ENCODE data around the gene TBC1D7.
A peak's percentile ranks its signal among the peaks of the same experiment; 100 is the strongest.

TBC1D7 gene

DNA sequence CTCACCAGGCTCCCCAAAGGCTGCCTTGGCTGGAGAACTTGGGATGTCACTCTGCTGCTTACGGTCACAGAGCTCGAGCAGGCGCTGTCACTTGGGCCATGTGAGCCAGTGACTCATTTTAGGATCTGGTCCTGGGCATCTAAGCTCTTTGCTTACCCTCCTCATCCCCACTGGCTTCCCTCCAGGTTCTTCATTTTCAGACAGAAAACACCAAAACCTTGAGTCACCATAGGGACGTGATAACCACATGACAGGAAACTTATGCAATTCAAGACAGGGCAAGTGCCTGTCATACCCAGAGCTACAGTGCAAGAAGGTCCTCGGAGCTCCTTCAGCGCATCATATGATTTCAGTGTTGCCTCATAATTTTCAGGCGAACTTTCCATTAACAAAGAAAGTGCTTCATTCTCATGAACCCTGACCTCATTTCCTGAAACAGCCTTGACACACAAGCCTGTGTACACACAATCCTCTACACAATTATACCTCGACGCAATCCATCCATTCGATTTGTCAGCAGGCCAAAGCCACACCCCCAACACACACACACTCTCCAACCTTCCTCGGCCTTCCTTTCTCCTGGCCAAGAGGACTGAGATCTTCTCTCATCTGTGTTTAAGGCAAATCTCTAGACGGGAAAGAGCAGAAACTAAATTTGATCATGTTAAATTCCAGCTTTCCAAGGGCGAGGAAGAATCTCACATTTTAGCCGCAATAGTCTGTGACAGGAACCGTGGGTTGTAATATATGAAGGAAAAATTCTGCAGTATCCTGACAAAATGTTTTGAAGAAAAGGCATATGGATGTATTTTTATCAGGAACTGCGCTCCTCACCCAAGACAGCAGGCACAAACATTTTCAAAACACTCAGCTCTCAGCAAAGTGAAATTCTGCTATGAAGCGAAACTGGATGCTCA is 25.3 kb downstream of the TBC1D7 start (continued):
- TF ChIP-seq, protein P1, sequence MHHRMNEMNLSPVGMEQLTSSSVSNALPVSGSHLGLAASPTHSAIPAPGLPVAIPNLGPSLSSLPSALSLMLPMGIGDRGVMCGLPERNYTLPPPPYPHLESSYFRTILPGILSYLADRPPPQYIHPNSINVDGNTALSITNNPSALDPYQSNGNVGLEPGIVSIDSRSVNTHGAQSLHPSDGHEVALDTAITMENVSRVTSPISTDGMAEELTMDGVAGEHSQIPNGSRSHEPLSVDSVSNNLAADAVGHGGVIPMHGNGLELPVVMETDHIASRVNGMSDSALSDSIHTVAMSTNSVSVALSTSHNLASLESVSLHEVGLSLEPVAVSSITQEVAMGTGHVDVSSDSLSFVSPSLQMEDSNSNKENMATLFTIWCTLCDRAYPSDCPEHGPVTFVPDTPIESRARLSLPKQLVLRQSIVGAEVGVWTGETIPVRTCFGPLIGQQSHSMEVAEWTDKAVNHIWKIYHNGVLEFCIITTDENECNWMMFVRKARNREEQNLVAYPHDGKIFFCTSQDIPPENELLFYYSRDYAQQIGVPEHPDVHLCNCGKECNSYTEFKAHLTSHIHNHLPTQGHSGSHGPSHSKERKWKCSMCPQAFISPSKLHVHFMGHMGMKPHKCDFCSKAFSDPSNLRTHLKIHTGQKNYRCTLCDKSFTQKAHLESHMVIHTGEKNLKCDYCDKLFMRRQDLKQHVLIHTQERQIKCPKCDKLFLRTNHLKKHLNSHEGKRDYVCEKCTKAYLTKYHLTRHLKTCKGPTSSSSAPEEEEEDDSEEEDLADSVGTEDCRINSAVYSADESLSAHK (tag by site-specific recombination; IDR thresholded peaks at IDR 0.05): no peak
- TF ChIP-seq PRDM10 (tag by site-specific recombination; IDR thresholded peaks at IDR 0.05) (no peak), ZNF324 (tag by site-specific recombination; IDR thresholded peaks at IDR 0.05) (0 out of 2 replicates have a peak, but pooled peaks have one; percentile 43), KLF10 (tag by site-specific recombination; IDR thresholded peaks at IDR 0.05) (no peak), ZNF350 (tag by site-specific recombination; IDR thresholded peaks at IDR 0.05) (no peak), ZNF48 (tag by site-specific recombination; IDR thresholded peaks at IDR 0.05) (no peak), ZNF174 (tag by site-specific recombination; IDR thresholded peaks at IDR 0.05) (no peak), KLF8 (tag by site-specific recombination; IDR thresholded peaks at IDR 0.05) (no peak), ZNF138 (tag by site-specific recombination; IDR thresholded peaks at IDR 0.05; ENCODE audit: borderline replicate concordance) (no peak), SCRT1 (tag by site-specific recombination; IDR thresholded peaks at IDR 0.05; ENCODE audit: borderline replicate concordance) (no peak), GFI1B (tag by site-specific recombination; IDR thresholded peaks at IDR 0.05) (no peak), ZNF391 (tag by site-specific recombination; IDR thresholded peaks at IDR 0.05; ENCODE audit: borderline replicate concordance, low read depth) (no peak), ZSCAN16 (tag by site-specific recombination; IDR thresholded peaks at IDR 0.05) (no peak), RBAK (tag by site-specific recombination; IDR thresholded peaks at IDR 0.05) (no peak), ZNF354C (tag by site-specific recombination; IDR thresholded peaks at IDR 0.05; ENCODE audit: borderline replicate concordance, low read depth) (no peak), ZNF24 (tag by site-specific recombination; IDR thresholded peaks at IDR 0.05) (peak; percentile 57; the same call in 1 of the 2 replicates), SP2 (tag by site-specific recombination; IDR thresholded peaks at IDR 0.05) (no peak), ZNF366 (tag by site-specific recombination; conservative IDR thresholded peaks at IDR 0.05) (peak; percentile 80), ZNF585B (tag by site-specific recombination; IDR thresholded peaks at IDR 0.05) (no peak), ZNF274 (IDR thresholded peaks at IDR 0.05; ENCODE audit: low read length) (no peak), ZNF274 (tag by site-specific recombination; IDR thresholded peaks at IDR 0.05; ENCODE audit: borderline replicate concordance) (no peak), ZNF239 (tag by site-specific recombination; IDR thresholded peaks at IDR 0.05) (no peak), ZNF16 (tag by site-specific recombination; IDR thresholded peaks at IDR 0.05; ENCODE audit: low read depth) (no peak), ZNF548 (tag by site-specific recombination; IDR thresholded peaks at IDR 0.05) (no peak), ZNF654 (tag by site-specific recombination; IDR thresholded peaks at IDR 0.05; ENCODE audit: low read depth) (no peak), ZNF701 (tag by site-specific recombination; IDR thresholded peaks at IDR 0.05) (no peak), ZNF433 (tag by site-specific recombination; IDR thresholded peaks at IDR 0.05; ENCODE audit: low read depth) (no peak), ZBTB21 (tag by site-specific recombination; IDR thresholded peaks at IDR 0.05) (peak; percentile 94), KLF17 (tag by site-specific recombination; IDR thresholded peaks at IDR 0.05) (no peak), ZNF121 (tag by site-specific recombination; IDR thresholded peaks at IDR 0.05) (no peak), ZNF629 (tag by site-specific recombination; IDR thresholded peaks at IDR 0.05) (peak; percentile 75), ZNF292 (tag by site-specific recombination; IDR thresholded peaks at IDR 0.05; ENCODE audit: borderline replicate concordance, low read depth) (no peak), BCL11B (tag by site-specific recombination; IDR thresholded peaks at IDR 0.05; ENCODE audit: low read depth) (no peak)
- TF ChIP-seq, protein P2, sequence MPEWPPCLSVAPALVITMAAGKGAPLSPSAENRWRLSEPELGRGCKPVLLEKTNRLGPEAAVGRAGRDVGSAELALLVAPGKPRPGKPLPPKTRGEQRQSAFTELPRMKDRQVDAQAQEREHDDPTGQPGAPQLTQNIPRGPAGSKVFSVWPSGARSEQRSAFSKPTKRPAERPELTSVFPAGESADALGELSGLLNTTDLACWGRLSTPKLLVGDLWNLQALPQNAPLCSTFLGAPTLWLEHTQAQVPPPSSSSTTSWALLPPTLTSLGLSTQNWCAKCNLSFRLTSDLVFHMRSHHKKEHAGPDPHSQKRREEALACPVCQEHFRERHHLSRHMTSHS (tag by site-specific recombination; IDR thresholded peaks at IDR 0.05): no peak

Measured in HEK293 (cell line).